ENCODE measurements around the gene WDR64. TPM values are rescaled to one million over a fixed set of nuclear protein-coding genes. Genes with fewer than 3 reads are reported as not detected.

WDR64 gene
- total and polyA plus RNA-seq, 2 of the 13 experiments (the other 11 are each of a cell fraction or from before 2014, with no cell fraction given): not detected

DNA sequence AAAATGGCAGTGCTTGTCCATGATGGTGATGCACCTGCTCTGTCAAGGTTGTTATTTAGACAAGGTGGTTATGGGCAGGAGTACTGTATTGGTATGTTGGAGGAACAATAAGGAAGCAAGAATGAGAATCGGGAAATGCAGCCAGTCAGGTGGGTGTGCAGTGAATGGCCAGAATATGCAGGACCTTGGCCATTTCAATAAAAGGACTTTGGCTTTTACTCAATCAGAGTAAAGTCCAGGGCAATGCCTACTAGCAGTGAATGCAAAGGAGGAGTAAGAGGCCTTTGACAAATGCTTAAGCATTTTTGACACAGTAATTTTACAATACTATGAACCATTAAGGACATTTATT, 9.5 kb upstream of the WDR64 start:
- H3K36me3 ChIP-seq (replicated peaks in 1 of 2; ENCODE audit: control insufficient read depth in 1 of 2, insufficient read depth in 2 of 2, low read length in 2 of 2): no peaks in the 10 kb centered on the region
- no TSS peak for BruUV-seq (replicated peaks)
- H2AFZ ChIP-seq (ENCODE audit: low read length): no peak overlapping the region
- H3K4me2 ChIP-seq (ENCODE audit: low read depth, low read length): peak overlapping the region; percentile 97
- POLR2A ChIA-PET: interaction anchor here (1.6 kb wide), 1 partner anchor 32 kb away, joined by 5 read pairs; no protein-coding TSS in a partner anchor
- H3K27me3 ChIP-seq (ENCODE audit: control insufficient read depth in 1 of 2, insufficient read depth in 2 of 2, low read length in 2 of 2): no peaks in the 10 kb centered on the region; a peak in 1 of 5 replicates
- H3K4me1 ChIP-seq (ENCODE audit: insufficient read depth, low read length): peaks cover 38% of the 10 kb centered on the region
- peaks cover 18% of the 10 kb centered on the region for H3K79me2 ChIP-seq (ENCODE audit: insufficient read depth, low read length)
- H3K27ac ChIP-seq (ENCODE audit: extremely low read length, insufficient read depth, low read length): no peak overlapping the region
- 0% methylated on average over 1 of the region's 1 CpG for WGBS (ENCODE audit: low lambda C conversion rate)
- in situ Hi-C loops (cut with HindIII; ENCODE audit: extremely low pct_ligation_motif_present, low pct_unique_long_range_greater_than_20kb) (no loop called here), intact Hi-C loops (cut with micrococcal nuclease; ENCODE audit: unreplicated experiment) (no loop called here)
- H3K4me3 ChIP-seq (replicated peaks in 1 of 3; ENCODE audit: insufficient read depth in 1 of 3, low read depth in 2 of 3, low read length in 3 of 3): no peak overlapping the region
- H3K9ac ChIP-seq (ENCODE audit: insufficient read depth, low read depth, low read length): no peak overlapping the region
- no peak for ATAC-seq
- no peaks in the 10 kb centered on the region for H3K9me3 ChIP-seq (ENCODE audit: low read length)
- CTCF ChIA-PET (ENCODE audit: low intra/inter-chr PET ratio, low total read pairs): no interaction called here
- no peaks in the 10 kb centered on the region for H4K20me1 ChIP-seq (ENCODE audit: insufficient read depth, low read length)
- FAIRE-seq: no peak
- no peak for DNase-seq (ENCODE audit: low spot score)
- TF ChIP-seq YY1 (IDR thresholded peaks at IDR 0.05; ENCODE audit: insufficient read depth, insufficient replicate concordance, low read depth, low read length): no peak
- TF ChIP-seq, protein P1, sequence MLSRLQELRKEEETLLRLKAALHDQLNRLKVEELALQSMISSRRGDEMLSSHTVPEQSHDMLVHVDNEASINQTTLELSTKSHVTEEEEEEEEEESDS (CRISPR knock-in tag; IDR thresholded peaks at IDR 0.05; ENCODE audit: borderline replicate concordance): no peak
- TF ChIP-seq ZNF629 (CRISPR knock-in tag; conservative IDR thresholded peaks at IDR 0.05): no peak
- TF ChIP-seq JUNB (CRISPR knock-in tag; IDR thresholded peaks at IDR 0.05; ENCODE audit: borderline replicate concordance): no peak
- no peak for TF ChIP-seq ZNF687 (CRISPR knock-in tag; IDR thresholded peaks at IDR 0.05)
- TF ChIP-seq KDM5B (CRISPR knock-in tag; IDR thresholded peaks at IDR 0.05; ENCODE audit: borderline replicate concordance): no peak
- TF ChIP-seq ZNF652 (CRISPR knock-in tag; IDR thresholded peaks at IDR 0.05; ENCODE audit: borderline replicate concordance, low read depth): no peak
- no peak for TF ChIP-seq CC2D1A (CRISPR knock-in tag; IDR thresholded peaks at IDR 0.05)
- TF ChIP-seq ZNF124 (CRISPR knock-in tag; IDR thresholded peaks at IDR 0.05): no peak
- TF ChIP-seq RFX1 (IDR thresholded peaks at IDR 0.05): no peak
- TF ChIP-seq ZNF318 (CRISPR knock-in tag; IDR thresholded peaks at IDR 0.05): no peak
- peak; percentile 73 for TF ChIP-seq HNF4A (CRISPR knock-in tag; IDR thresholded peaks at IDR 0.05)
- TF ChIP-seq ZNF615 (CRISPR knock-in tag; IDR thresholded peaks at IDR 0.05; ENCODE audit: borderline replicate concordance): no peak
